Mesenchymal stem cell (in vitro differentiated cells and primary cell): ENCODE results near the gene MICU1.

Source experiments
- DNase-seq: peaks from one replicate; pipeline ENCODE4 v3.0.0-alpha.2; 2013
- H2AFZ ChIP-seq: one replicate; pipeline ENCODE4 v1.6.1; 2013; ENCODE audit warnings: low read depth, mild to moderate bottlenecking, control low read depth, inconsistent platforms, low read length, moderate library complexity
- H2AK5ac ChIP-seq: 2 replicates; pipeline ENCODE4 v1.6.1; 2013; ENCODE audit warnings: low read length, moderate library complexity, mild to moderate bottlenecking, inconsistent platforms; ENCODE audit not compliant: severe bottlenecking
- H2BK120ac ChIP-seq: one replicate; pipeline ENCODE4 v1.6.1; 2013; ENCODE audit warnings: low read depth, mild to moderate bottlenecking, inconsistent platforms, low read length, moderate library complexity
- H2BK12ac ChIP-seq, 2 experiments: one replicate each; pipeline ENCODE4 v1.6.1; 2013; ENCODE audit warnings: inconsistent platforms in 2 of 2, low read length in 2 of 2, mild to moderate bottlenecking in 2 of 2, moderate library complexity in 2 of 2, control low read depth in 1 of 2
- H2BK15ac ChIP-seq: one replicate; pipeline ENCODE4 v1.6.1; 2013; ENCODE audit warnings: mild to moderate bottlenecking, low read depth, inconsistent platforms; ENCODE audit not compliant: poor library complexity, severe bottlenecking
- H2BK5ac ChIP-seq: 2 replicates; pipeline ENCODE4 v1.6.1; 2013; ENCODE audit warnings: low read depth, mild to moderate bottlenecking, low read length, control low read depth, inconsistent platforms; ENCODE audit not compliant: poor library complexity, severe bottlenecking
- H3K14ac ChIP-seq, 2 experiments: one replicate each; pipeline ENCODE4 v1.6.1; 2013; ENCODE audit warnings: inconsistent platforms in 2 of 2, low read length in 2 of 2, control low read depth in 1 of 2, mild to moderate bottlenecking in 1 of 2, moderate library complexity in 1 of 2
- H3K18ac ChIP-seq, 2 experiments: one replicate each; pipeline ENCODE4 v1.6.1; 2013; ENCODE audit warnings: inconsistent platforms in 2 of 2, low read length in 2 of 2, control low read depth in 1 of 2, low read depth in 1 of 2, mild to moderate bottlenecking in 1 of 2
- H3K23ac ChIP-seq, 2 experiments: one replicate each; pipeline ENCODE4 v1.6.1; 2013; ENCODE audit warnings: inconsistent platforms in 2 of 2, low read length in 2 of 2, mild to moderate bottlenecking in 2 of 2, moderate library complexity in 2 of 2, control low read depth in 1 of 2
- H3K27ac ChIP-seq: 2 replicates; pipeline ENCODE4 v1.5.1; 2013; ENCODE audit warnings: mild to moderate bottlenecking, moderate library complexity, low read length, control low read depth, inconsistent platforms; ENCODE audit not compliant: poor library complexity, severe bottlenecking
- H3K27me3 ChIP-seq, 2 experiments: 2 replicates each; pipeline versions ENCODE4 v1.6.1 to v1.7.0; 2013; ENCODE audit warnings: low read length in 2 of 2, mild to moderate bottlenecking in 2 of 2, moderate library complexity in 2 of 2, control low read depth in 1 of 2, inconsistent platforms in 1 of 2; ENCODE audit not compliant: control insufficient read depth in 1 of 2, insufficient read depth in 1 of 2
- H3K36me3 ChIP-seq, 2 experiments: 2 replicates each; pipeline versions ENCODE4 v1.6.1 to v1.7.0; 2013; ENCODE audit warnings: low read length in 2 of 2, control low read depth in 1 of 2, inconsistent platforms in 1 of 2, low read depth in 1 of 2, mild to moderate bottlenecking in 1 of 2; ENCODE audit not compliant: insufficient read depth in 2 of 2, control insufficient read depth in 1 of 2
- H3K4ac ChIP-seq, 2 experiments: one replicate each; pipeline ENCODE4 v1.6.1; 2013; ENCODE audit warnings: inconsistent platforms in 2 of 2, low read length in 2 of 2, mild to moderate bottlenecking in 2 of 2, moderate library complexity in 2 of 2, control low read depth in 1 of 2, low read depth in 1 of 2
- H3K4me1 ChIP-seq: 2 replicates; pipeline ENCODE4 v1.6.1; 2013; ENCODE audit warnings: low read depth, low read length, control low read depth; ENCODE audit not compliant: control insufficient read depth, insufficient read depth
- H3K4me2 ChIP-seq: 2 replicates; pipeline ENCODE4 v1.6.1; 2013; ENCODE audit warnings: low read length, mild to moderate bottlenecking, inconsistent platforms; ENCODE audit not compliant: poor library complexity, severe bottlenecking
- H3K4me3 ChIP-seq, 2 experiments: 2 replicates each; pipeline versions ENCODE4 v1.5.1 to v1.7.0; 2013; ENCODE audit warnings: low read length in 2 of 2, mild to moderate bottlenecking in 2 of 2, control low read depth in 1 of 2, low read depth in 1 of 2; ENCODE audit not compliant: insufficient read depth in 1 of 2
- H3K79me1 ChIP-seq: replicated peaks from 2 replicates; pipeline ENCODE4 v1.6.1; 2013; ENCODE audit warnings: mild to moderate bottlenecking, control low read depth, low read length, inconsistent platforms; ENCODE audit not compliant: poor library complexity, severe bottlenecking
- H3K9ac ChIP-seq: 2 replicates; pipeline ENCODE4 v1.7.0; 2013; ENCODE audit warnings: mild to moderate bottlenecking, low read length, moderate library complexity
- H3K9me3 ChIP-seq: 2 replicates; pipeline ENCODE4 v1.7.0; 2013; ENCODE audit warnings: mild to moderate bottlenecking, low read length; ENCODE audit not compliant: control insufficient read depth
- H4K8ac ChIP-seq: one replicate; pipeline ENCODE4 v1.6.1; 2013; ENCODE audit warnings: inconsistent platforms, mild to moderate bottlenecking, low read length, moderate library complexity
- H4K91ac ChIP-seq: one replicate; pipeline ENCODE4 v1.6.1; 2013; ENCODE audit warnings: mild to moderate bottlenecking, low read length, inconsistent platforms
- WGBS: methylation state at CpG from one replicate; pipeline ENCODE4 v1.1.7; 2013; ENCODE audit warnings: mixed read lengths; 5-methylcytosine and 5-hydroxymethylcytosine counted together

MICU1 gene

GRCh38 chr10:72665925-72666324 lies 40.0 kb upstream of the MICU1 start:
- no peak overlapping the region for H4K8ac ChIP-seq
- H3K27ac ChIP-seq, result no peak overlapping the region
- no peak overlapping the region for H3K4me3 ChIP-seq
- H2BK12ac ChIP-seq, result no peak overlapping the region
- no peak overlapping the region for H2BK5ac ChIP-seq
- no peaks in the 10 kb centered on the region for H3K4me1 ChIP-seq
- 80% methylated on average over 1 of the region's 4 CpGs for WGBS
- H2AFZ ChIP-seq, result no peak overlapping the region
- H2BK15ac ChIP-seq, result no peak overlapping the region
- no peak overlapping the region for H3K4ac ChIP-seq
- H3K36me3 ChIP-seq, result no peaks in the 10 kb centered on the region
- no peak overlapping the region for H3K23ac ChIP-seq
- H2BK120ac ChIP-seq, result no peak overlapping the region
- H3K9ac ChIP-seq, result no peak overlapping the region
- no peak overlapping the region for H2AK5ac ChIP-seq
- H3K9me3 ChIP-seq, result no peaks in the 10 kb centered on the region
- H3K18ac ChIP-seq, result no peak overlapping the region
- no peak overlapping the region for H4K91ac ChIP-seq
- H3K14ac ChIP-seq, result no peak overlapping the region
- no peaks in the 10 kb centered on the region for H3K27me3 ChIP-seq
- no peaks in the 10 kb centered on the region for H3K79me1 ChIP-seq
- no peak overlapping the region for H3K4me2 ChIP-seq
- DNase-seq, result peak; percentile 17

GRCh38 chr10:72663971-72664370 lies 38.1 kb upstream of the MICU1 start:
- Histone ChIP-seq H3K14ac (no peak overlapping the region), H3K36me3 (no peaks in the 10 kb centered on the region), H2BK120ac (no peak overlapping the region), H2AFZ (no peak overlapping the region), H2BK12ac (no peak overlapping the region), H3K4me3 (no peak overlapping the region), H4K8ac (no peak overlapping the region), H3K9ac (no peak overlapping the region), H3K23ac (no peak overlapping the region), H3K27ac (no peak overlapping the region), H2AK5ac (no peak overlapping the region), H3K4me2 (no peak overlapping the region), H3K4ac (no peak overlapping the region), H3K27me3 (no peaks in the 10 kb centered on the region), H3K18ac (no peak overlapping the region), H3K4me1 (peaks cover 3% of the 10 kb centered on the region), H2BK5ac (no peak overlapping the region), H2BK15ac (no peak overlapping the region), H3K9me3 (no peaks in the 10 kb centered on the region), H4K91ac (no peak overlapping the region), H3K79me1 (no peaks in the 10 kb centered on the region)
- no peak for DNase-seq

DNA sequence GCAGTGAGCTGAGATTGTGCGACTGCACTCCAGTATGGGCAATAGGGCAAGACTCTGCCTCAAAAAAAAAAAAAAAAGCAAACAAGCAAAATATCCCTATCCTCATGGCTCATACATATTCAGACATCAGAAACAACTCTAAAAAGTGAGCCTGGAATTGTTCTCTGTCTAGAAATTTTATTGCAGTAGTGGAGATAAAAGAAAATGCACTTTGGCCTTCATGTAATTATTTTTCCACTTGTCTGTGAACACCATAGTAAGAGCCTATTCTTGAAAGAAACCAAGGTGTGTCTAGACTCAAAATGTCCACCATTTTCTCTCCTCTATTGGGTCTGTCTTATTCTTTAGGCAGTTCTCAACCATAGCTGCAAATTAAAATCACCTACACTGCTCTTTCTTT lies 35.6 kb upstream of the MICU1 start:
- Histone ChIP-seq H3K4me1 (peaks cover 5% of the 10 kb centered on the region), H2AFZ (no peak overlapping the region), H3K27me3 (no peaks in the 10 kb centered on the region), H3K4me2 (no peak overlapping the region), H3K14ac (no peak overlapping the region), H3K23ac (no peak overlapping the region), H3K36me3 (no peaks in the 10 kb centered on the region), H2AK5ac (no peak overlapping the region), H2BK15ac (no peak overlapping the region), H3K9me3 (no peaks in the 10 kb centered on the region), H2BK12ac (no peak overlapping the region), H3K9ac (no peak overlapping the region), H4K91ac (no peak overlapping the region), H4K8ac (no peak overlapping the region), H3K4ac (no peak overlapping the region), H3K79me1 (no peaks in the 10 kb centered on the region), H3K4me3 (no peak overlapping the region), H3K27ac (no peak overlapping the region), H2BK120ac (no peak overlapping the region), H2BK5ac (no peak overlapping the region), H3K18ac (no peak overlapping the region)
- DNase-seq, result no peak
- WGBS, result no CpG with 5 or more reads among the region's 1 CpG

DNA sequence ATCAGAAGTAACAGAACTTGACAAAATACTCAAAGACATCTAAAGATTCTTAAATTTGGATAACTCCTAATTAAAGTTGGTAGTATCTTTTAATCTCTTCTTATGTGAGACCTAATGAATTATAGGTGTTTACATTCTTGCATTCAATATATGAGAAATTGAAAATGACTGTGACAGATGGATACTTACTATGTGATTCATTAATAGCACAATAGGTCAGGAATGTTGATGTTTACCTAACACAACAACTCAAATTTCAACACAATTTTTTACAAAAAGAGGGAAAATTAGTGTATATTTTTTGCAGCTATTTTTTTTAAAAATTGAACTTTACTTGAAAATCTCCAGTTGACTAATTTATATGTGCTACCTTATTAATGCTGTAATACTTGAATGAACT lies 34.3 kb upstream of the MICU1 start:
- Histone ChIP-seq H3K4me2 (no peak overlapping the region), H3K4me3 (no peak overlapping the region), H4K91ac (no peak overlapping the region), H4K8ac (no peak overlapping the region), H2BK15ac (no peak overlapping the region), H3K9ac (no peak overlapping the region), H2AFZ (no peak overlapping the region), H3K14ac (no peak overlapping the region), H3K79me1 (no peaks in the 10 kb centered on the region), H3K4me1 (peaks cover 5% of the 10 kb centered on the region), H2AK5ac (no peak overlapping the region), H2BK12ac (no peak overlapping the region), H3K27ac (no peak overlapping the region), H3K9me3 (no peaks in the 10 kb centered on the region), H3K23ac (no peak overlapping the region), H2BK5ac (no peak overlapping the region), H3K4ac (no peak overlapping the region), H3K36me3 (no peaks in the 10 kb centered on the region), H3K27me3 (no peaks in the 10 kb centered on the region), H2BK120ac (no peak overlapping the region), H3K18ac (no peak overlapping the region)
- DNase-seq, result no peak
